GM21390 (cell line): ENCODE results near the gene EYA4.
"Not testable (repeated sequence)": the region's sequence is repeated elsewhere in the genome, so short reads cannot be mapped to it uniquely, and the experiment has no call there.

Experiments
- ATAC-seq: cut with Tn5 transposase; IDR thresholded peaks from one replicate; pipeline ENCODE4 v1.9.1; 2021; ENCODE audit not compliant: unreplicated experiment

EYA4 gene

DNA sequence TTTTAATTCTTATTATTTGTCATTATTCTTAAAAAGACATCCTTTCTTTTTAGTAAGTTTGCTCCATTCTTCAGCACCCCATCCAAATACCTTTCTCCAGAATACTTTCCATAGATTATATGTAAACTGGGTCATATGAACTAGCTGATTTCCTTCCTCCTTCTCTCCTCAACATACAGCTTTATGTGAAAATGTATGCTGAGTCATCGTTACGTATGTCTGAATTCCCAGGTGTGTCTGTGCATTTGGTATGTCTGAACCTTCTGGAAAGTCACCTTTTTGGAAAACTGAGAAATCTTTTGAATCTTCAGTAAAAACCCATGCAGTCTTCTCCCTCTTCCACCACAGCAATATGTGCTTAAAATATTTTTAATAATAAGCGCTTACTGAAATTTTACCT is 264.5 kb downstream of the EYA4 start:
- no peak for ATAC-seq

DNA sequence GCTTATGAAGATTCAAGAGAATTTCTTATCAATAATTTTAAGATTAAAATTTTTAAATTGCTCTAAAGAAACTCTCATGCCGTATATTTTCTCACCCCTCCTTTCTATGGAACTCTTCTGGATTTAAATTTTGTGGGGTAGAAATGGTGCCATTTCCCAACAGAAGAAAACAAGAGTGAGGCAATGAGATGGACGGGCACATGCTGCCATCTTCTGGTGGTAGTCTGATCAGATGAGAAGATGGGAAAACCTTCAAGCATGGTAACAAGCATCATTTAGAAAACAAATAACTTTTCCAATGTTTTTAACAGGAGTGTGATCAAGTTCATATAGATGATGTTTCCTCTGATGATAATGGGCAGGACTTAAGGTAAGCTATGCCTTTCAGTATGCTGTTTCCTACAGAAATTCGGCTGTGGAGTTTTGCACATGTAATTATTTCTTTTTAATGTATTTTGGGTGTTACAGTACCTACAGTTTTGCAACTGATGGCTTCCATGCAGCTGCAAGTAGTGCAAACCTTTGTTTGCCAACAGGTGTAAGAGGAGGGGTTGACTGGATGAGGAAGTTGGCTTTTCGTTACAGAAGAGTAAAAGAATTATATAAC is 271.4 kb downstream of the EYA4 start:
- no peak for ATAC-seq

DNA sequence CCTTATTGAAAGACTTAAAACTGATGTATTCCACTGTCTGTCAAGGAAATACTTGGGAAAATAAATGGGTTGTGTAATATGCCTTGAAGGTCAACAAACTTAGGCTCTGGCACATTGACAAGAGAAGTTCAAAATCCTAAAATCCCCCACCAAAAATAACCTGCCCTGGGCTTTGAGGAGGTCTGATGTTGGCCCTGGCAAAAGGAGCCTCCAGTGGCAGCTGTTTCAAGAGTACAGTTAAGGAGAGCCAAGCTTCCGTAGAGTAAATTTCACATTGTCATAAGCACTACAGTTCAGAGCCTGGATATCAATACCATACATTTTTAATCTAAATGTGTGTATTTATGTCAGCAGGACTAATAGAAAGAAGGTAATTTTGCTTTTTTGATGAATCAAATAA is 282.7 kb downstream of the EYA4 start:
- no peak for ATAC-seq

DNA sequence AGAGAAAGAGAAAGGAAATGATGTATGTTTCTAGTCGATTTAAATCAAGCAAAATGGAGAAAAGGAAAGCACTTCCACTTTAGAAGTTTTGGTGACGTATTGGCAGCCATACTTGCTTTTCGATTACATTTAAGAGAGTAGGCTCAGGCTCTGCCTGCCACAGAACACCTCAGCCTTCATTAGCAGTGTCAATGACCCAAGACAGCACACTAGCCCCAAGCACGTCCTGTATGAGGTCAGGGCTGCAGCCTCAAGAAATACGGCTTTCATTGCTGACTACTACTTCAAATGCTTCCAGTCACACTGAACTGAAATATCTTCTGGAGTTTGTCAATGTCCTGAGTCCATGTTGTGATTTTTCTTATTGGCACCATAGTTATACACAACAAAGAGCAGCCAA is 285.3 kb downstream of the EYA4 start:
- no peak for ATAC-seq

DNA sequence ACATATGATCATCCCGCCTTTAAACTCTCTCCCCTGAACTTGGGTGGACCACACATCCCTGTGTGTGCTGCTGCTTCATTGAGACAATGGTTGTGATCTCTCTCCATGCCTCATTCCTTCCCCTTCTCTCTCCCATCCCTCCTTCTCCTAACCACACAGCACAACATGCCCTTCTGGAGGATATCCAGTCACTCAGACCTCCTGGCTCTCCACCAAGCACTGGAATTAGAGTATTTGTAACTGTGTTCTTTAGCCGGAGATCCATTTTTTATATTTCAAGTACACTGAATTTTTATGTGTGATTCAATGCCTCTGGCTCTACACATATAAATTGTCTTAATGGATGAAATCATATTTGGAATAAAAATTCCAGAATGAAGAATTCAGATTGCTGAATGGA is 287.4 kb downstream of the EYA4 start:
- ATAC-seq, result no peak

DNA sequence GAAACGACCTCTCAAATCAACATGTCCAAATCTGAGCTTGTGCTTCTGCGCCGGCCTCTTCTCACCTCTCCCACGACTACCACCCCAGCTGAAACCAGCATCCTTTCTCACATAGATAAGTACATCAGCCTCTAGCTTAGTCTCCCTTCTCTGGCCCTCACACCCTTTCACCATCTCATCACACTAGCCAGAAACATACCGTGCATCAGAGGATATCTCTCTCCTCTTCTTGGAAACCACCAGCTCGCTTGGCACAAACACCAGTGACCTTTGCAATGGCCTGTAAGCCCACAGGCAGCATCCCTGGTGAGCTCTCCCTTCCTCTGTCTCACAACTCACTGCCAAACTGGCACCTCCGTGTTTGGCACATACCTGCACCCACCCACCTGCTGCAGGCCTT is 291.8 kb downstream of the EYA4 start:
- ATAC-seq, result no peak

DNA sequence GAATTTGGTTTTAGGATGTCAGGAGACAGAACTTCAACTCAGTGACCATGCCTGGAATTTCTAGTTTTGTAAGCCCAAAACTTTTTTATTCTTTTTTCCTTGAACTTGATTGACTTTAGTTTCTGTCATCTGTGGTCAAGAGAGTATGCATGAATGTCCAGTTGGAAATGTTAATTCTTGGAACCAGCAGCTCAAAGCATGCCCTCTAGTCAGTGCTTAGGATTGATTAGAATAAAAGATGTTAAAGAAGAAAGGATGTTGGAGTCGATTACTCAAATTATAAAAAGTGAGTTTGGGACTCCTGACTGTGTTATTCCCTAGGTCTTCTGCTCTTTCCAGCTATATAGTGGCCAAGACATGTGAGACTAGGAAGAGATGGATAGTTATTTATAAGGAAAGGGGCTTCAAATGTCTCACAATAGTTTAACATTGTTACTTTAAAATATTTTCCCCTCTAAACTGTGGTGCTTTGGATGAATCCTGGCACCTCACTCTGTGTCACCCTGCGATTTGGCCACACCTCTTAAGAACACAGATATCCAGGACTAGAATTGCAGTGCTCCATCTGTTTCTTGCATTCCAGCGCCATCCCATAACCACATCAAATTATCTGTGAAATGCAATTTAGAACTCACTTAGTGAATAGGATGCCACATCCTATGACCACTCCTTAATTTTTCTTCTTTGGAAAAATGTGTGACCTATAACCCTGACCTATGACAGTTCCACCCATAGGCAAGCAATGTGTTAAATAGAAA is 298.5 kb downstream of the EYA4 start:
- no peak for ATAC-seq

DNA sequence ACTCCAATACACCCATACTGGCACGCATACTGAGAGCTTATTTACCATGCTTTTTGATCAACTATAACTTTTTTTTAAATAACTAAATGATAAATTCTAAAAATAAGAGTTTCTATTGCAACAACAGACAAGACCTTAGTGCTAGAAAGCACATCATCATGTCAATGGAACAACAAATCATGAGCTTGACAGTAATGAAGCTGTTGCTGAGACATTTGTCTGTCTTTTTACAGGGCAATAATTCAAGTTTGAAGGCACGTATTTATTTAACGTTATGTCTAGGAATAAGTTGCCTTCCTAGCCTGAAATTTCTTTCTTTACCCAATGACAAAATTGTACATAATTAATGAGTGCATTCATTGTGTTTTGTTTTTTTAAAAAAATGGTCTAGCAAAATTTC is 299.2 kb downstream of the EYA4 start:
- ATAC-seq, result no peak

DNA sequence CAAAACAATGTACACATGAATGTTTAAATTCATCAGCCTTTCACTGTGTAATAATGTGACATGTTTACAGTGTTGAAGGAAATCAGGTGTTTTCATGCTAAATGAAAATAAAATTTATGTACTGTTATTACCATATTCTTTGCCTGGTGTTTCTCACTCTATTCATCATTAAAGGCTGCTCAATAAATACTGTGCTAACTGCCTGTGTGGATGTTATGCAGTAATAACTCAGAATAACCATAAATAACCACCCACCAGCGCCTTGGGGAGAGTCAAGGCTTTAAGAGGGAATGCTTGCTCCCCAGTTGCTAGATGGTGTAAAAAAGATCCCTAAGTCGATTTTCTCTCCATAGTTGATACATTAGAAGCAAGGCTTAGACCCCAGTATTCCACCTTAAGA is 299.9 kb downstream of the EYA4 start:
- ATAC-seq, result no peak

DNA sequence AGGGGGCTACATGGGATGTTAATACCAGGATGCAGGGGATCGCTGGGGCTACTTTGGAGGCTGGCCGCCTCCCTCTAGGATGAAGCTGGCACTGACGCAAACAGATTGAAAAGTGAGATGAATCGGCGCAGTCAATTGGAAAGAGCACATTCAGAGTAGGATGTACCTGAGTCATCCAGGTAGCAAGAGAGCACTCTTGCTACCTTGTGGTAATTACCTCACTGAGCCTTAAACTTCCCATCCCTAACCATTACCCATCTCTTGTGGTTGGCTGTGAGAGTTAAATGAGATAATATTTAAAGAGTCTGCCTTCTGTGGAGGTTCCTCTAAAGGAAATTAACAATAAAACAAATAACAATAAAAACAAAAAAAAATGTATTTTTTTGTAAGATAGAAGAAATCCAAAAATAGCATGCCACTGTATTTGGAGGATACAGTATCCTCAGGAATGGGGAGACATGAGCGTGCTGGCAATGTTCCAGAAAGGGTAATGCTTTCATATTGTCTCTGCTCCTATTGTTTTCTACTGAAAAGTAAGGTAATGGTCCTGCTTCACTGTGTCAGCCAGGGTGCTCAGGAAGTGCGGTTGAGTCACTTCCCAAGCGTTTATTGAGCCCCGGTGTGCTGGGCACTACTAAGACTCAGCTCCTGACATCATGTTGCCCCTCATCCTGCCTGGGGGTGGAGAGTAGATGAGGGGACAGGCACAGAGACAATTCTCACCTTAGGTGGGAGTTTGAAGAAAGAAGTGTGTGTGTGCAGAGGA is 301.1 kb downstream of the EYA4 start:
- no peak for ATAC-seq

DNA sequence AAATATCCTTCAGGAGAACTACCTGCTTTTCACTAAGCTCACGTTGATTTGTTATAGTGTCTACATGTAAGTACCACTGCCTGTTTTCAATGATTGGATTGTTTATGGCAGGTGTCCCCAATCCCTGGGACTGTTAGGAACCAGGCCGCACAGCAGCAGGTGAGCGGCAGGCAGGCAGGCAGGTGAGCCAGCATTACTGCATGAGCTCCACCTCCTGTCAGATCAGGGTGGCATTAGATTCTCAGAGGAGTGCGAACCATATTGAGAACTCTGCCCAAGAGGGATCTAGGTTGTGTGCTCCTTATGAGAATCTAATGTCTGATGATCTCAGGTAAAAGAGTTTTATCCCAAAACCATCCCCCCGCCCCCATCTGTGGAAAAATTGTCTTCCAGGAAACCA is 303.3 kb downstream of the EYA4 start:
- no peak for ATAC-seq

DNA sequence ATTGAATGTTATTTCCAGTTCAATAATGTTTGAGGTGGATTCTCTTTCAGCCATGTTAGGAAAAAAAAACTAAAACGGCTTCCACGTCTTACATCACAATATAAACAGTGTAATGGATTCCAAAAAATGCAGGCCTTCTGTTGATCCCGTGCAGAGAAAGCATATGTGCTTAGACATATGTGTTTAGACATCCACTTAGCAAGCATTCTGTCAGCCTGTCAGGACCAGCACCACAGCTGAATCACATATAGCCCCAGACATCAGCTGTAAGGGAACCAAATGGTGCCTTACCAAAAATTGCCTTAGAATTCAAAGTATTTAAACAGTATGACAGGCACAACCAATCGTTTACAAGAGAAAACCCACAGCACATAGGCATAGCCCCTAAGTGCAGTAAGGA is 304.9 kb downstream of the EYA4 start:
- no peak for ATAC-seq

DNA sequence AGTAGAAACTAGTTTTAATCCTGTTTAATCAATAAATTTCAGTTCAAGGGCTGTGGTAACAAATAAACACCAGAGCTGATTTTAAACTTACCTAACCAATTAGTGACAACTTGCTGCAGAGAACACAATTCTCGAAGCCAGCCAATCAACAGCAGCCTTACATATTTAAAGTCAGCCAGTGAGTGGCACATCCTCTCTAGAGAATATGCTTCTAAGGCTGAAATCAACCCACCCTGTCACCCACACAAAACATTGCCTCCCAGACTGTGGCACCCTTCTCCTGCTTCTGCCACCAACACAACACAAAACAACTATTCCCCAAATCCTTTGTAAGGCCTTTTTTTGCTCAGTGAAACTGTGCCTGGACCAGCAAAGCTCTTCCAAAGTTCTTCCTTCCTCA is 306.0 kb downstream of the EYA4 start:
- ATAC-seq, result no peak

DNA sequence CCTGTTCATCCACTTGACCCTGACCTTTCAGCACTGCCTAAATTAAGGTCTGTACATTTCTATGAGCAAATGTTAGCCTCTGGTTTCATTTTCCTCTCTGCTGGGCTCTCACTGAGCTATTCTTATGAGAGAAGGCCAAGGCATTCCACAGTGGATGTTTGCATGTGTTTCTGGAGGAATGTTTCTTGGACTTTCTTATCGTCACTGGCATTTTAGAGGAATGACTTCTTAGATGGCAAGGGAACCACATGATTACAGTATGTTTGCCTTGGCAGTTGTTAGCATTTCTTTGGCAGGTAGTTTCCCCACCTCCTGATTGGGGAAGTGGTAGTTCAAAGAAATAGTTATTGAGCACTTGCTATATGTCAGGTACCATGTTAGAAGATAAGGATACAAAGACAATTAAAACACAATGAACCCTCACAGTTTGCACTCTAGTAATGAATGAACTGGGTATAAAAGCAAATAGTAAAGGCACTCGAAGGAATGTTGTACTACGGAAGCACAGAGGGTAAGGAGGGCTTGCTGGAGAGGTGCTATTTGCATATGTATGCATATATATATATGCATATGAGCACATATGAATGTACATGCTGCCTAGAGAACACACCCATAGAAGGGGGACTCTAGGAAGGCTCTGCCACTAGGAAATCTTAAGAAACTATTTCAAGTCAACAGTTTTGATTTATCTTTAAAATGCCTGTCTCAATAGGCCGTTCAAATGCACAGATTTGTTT is 307.4 kb downstream of the EYA4 start:
- no peak for ATAC-seq

DNA sequence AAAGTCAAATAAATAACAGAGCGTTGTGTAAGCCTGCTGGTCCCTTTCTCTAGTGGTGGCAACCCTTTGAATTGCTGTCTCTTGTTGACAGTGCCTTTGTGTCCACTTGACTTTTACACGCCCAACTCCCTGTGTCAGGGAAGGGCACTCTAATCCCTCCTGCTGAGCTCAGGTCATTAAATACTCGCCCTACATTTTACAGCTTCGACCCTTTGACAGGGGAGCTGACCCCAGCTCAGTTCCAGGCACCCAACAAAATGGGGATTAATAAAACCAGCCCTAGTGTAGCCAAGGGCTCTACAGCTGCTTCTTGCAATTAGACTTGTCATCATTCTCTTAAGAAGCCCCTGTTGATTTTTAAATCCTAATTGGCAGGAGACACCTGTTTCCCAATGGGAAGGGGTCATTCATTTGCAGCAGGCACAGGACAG is 308.2 kb downstream of the EYA4 start:
- ATAC-seq, result no peak

DNA sequence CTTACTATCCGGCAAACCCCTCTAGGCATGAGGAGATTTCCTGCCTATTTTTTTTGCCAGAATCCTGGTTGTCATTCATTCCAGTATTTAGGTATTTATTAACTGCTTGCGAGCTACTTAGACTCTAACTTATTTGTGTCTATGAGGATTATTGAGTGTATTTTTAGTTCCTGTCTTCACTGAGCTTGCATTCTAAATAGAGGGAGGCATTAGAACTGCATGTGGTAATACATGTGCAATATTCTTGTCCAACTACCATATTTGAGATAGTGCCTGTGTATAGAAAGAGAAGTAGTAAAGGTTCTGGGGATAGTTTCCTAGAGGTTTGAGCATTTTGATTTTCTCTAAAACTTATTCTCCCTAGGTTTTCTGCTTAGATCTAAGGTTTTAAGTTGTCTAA is 308.9 kb downstream of the EYA4 start:
- ATAC-seq, result no peak

DNA sequence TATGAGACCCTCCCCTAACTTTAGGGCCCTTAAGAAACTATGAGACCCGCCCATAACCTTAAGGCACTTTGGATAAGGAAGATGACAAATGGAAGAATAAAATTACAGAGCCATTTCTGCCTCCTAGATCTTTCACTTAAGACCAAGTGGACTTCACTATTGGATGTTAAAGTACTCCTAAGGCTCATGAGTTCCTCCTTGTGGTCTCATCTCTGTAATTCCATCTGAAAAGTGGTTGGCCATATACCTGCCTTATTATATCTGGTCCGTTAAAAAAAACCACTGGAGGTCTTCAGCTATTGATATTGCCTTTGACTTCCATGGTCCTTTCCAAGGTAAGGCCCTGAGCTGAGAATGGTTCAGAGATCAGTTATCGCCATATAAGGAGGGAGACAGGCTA is 310.3 kb downstream of the EYA4 start:
- no peak for ATAC-seq

DNA sequence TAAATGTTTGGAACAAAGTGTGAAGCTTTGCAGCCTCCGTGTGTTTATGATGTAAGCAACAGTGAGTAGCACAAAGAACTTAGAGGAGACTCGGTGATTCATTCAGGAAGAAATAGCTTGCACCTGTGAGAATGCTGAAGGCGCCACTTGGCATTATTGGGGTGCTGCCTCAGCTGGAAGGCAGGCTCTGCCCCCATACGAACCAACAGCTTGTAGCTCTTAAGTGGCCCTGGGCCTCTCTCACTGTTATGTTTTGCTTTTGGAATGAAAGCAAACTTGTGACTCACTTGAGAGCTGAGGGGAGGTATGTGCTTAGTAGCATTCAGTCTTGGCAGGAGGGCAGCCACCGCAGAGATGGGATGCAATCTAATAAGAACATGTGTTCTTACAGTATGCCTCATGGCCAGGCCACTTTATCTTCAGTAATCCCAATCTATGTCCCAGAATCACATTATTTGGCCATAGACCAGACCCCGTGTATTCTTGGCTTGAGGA is 310.7 kb downstream of the EYA4 start:
- no peak for ATAC-seq

DNA sequence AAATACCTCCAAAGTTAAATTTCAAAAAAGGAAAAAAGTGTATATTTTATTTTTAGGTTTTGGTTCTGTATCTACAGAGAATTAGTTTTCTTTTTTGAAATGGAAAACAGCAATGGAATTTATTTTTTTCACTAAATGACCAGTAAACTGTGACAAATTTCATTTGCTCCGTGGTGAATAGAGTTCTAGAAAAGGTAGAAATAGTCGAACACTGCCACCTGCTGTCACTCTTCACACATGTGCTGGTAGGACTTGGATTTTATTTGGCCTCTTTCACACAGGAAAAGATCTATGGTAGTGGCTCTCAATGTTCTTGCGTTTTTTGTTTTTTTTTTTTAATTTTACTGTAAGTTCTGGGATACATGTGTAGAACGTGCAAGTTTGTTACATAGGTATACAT is 312.5 kb downstream of the EYA4 start:
- ATAC-seq, result no peak

DNA sequence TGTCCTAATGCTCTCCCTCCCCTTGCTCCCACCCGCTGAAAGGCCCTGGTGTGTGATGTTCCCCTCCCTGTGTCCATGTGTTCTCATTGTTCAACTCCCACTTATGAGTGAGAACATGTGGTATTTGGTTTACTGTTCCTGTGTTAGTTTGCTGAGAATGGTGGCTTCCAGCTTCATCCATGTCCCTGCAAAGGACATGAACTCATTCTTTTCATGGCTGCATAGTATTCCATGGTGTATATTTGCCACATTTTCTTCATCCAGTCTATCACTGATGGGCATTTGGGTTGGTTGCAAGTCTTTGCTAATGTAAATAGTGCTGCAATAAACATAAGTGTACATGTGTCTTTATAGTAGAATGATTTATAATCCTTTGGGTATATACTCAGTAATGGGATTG is 313.0 kb downstream of the EYA4 start:
- not testable (repeated sequence) for ATAC-seq

DNA sequence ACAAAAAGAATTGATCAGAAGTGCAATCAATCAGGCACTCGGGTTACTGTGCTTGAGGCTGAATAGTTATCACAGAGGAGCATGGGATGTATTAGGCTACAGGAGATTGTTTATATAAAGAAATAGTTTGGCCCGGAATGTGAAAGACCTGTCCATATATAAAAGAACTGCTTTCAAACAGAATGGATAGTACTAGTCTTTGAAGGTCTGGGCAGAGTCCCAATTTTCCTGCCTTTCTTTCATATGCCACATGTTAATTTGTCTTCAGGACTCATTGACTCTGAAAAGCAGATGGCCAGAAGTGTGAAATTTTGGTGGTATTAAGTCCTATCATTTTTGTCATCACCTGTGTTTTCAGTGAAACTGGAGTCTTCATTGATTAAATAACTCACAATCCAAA is 314.5 kb downstream of the EYA4 start:
- no peak for ATAC-seq
